SK-N-SH (cell line): ENCODE data around the gene DYRK1A.

Source experiments
- EP300 ChIP-seq, 2 experiments: IDR thresholded peaks; 2 replicates each; pipeline versions ENCODE4 v1.4.0 to v1.6.1; 2012; ENCODE audit warnings: borderline replicate concordance in 1 of 2, low read depth in 1 of 2, low read length in 1 of 2
- EZH2phosphoT487 ChIP-seq: fragments of 200-600 bp; sonication (generic); IDR thresholded peaks from 2 replicates; pipeline ENCODE4 v1.6.1; 2017; ENCODE audit warnings: low read depth, mixed run types, mild to moderate bottlenecking, antibody characterized with exemption, moderate library complexity, borderline replicate concordance
- MXI1 ChIP-seq: IDR thresholded peaks from 2 replicates; pipeline ENCODE4 v1.6.1; 2012; ENCODE audit warnings: mild to moderate bottlenecking, low read depth, low read length, improper control_type of control experiment
- POLR2AphosphoS5 ChIP-seq: IDR thresholded peaks from 2 replicates; pipeline ENCODE4 v1.6.1; 2012; ENCODE audit warnings: low read depth, low read length
- RAD21 ChIP-seq: IDR thresholded peaks from 2 replicates; pipeline ENCODE4 v1.6.1; 2012; ENCODE audit warnings: mild to moderate bottlenecking, low read length
- RFX5 ChIP-seq: IDR thresholded peaks from 2 replicates; pipeline ENCODE4 v1.6.1; 2012; ENCODE audit warnings: mild to moderate bottlenecking, improper control_type of control experiment, low read length
- YY1 ChIP-seq: IDR thresholded peaks from 2 replicates; pipeline ENCODE4 v1.4.0; 2012; ENCODE audit warnings: low read depth, mild to moderate bottlenecking
- TF ChIP-seq, protein P1 (sequence below): fragments of 200-600 bp; sonication (generic); IDR thresholded peaks from 2 replicates; pipeline ENCODE4 v1.6.1; 2017; ENCODE audit warnings: antibody characterized with exemption, mild to moderate bottlenecking, moderate library complexity
- TF ChIP-seq, protein P2 (sequence below): fragments of 150-350 bp; IDR thresholded peaks from 2 replicates; pipeline ENCODE4 v1.6.1; 2016; ENCODE audit warnings: mild to moderate bottlenecking, low read depth, low read length
- TF ChIP-seq, protein P3 (sequence below): IDR thresholded peaks from 2 replicates; pipeline ENCODE4 v1.4.0; 2012; ENCODE audit warnings: low read depth, borderline replicate concordance
- TF ChIP-seq, protein P4 (sequence below): fragments of 150-350 bp; IDR thresholded peaks from 2 replicates; pipeline ENCODE4 v1.6.1; 2017; ENCODE audit warnings: antibody characterized with exemption, low read length, low read depth, borderline replicate concordance

DNA sequence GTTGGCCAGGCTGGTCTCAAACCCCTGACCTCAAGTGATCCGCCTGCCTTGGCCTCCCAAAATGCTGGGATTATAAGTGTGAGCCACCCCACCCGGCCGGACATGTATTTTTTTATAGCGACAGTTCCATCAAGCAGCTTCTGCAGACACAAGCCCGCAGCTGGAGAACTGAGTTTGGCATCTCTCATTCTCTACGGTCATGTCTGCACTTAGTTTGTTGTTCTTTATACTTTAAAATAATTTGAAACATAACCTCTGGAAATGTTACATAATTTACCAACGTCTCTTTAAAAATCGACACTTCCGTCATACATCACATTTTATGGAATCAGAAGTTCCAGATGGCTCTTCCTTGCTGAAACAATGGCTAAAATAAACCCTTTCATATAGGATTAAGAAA lies 183.6 kb downstream of the DYRK1A start:
- TF ChIP-seq POLR2AphosphoS5 = no peak
- TF ChIP-seq, protein P1, sequence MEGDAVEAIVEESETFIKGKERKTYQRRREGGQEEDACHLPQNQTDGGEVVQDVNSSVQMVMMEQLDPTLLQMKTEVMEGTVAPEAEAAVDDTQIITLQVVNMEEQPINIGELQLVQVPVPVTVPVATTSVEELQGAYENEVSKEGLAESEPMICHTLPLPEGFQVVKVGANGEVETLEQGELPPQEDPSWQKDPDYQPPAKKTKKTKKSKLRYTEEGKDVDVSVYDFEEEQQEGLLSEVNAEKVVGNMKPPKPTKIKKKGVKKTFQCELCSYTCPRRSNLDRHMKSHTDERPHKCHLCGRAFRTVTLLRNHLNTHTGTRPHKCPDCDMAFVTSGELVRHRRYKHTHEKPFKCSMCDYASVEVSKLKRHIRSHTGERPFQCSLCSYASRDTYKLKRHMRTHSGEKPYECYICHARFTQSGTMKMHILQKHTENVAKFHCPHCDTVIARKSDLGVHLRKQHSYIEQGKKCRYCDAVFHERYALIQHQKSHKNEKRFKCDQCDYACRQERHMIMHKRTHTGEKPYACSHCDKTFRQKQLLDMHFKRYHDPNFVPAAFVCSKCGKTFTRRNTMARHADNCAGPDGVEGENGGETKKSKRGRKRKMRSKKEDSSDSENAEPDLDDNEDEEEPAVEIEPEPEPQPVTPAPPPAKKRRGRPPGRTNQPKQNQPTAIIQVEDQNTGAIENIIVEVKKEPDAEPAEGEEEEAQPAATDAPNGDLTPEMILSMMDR = no peak
- TF ChIP-seq RFX5 = no peak
- TF ChIP-seq RAD21 = no peak
- TF ChIP-seq, protein P2, sequence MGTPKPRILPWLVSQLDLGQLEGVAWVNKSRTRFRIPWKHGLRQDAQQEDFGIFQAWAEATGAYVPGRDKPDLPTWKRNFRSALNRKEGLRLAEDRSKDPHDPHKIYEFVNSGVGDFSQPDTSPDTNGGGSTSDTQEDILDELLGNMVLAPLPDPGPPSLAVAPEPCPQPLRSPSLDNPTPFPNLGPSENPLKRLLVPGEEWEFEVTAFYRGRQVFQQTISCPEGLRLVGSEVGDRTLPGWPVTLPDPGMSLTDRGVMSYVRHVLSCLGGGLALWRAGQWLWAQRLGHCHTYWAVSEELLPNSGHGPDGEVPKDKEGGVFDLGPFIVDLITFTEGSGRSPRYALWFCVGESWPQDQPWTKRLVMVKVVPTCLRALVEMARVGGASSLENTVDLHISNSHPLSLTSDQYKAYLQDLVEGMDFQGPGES = no peak
- no peak for TF ChIP-seq EP300 (IDR thresholded peaks at IDR 0.05; ENCODE audit: borderline replicate concordance in 1 of 2, low read depth in 1 of 2, low read length in 1 of 2)
- TF ChIP-seq MXI1 = no peak
- TF ChIP-seq, protein P3, sequence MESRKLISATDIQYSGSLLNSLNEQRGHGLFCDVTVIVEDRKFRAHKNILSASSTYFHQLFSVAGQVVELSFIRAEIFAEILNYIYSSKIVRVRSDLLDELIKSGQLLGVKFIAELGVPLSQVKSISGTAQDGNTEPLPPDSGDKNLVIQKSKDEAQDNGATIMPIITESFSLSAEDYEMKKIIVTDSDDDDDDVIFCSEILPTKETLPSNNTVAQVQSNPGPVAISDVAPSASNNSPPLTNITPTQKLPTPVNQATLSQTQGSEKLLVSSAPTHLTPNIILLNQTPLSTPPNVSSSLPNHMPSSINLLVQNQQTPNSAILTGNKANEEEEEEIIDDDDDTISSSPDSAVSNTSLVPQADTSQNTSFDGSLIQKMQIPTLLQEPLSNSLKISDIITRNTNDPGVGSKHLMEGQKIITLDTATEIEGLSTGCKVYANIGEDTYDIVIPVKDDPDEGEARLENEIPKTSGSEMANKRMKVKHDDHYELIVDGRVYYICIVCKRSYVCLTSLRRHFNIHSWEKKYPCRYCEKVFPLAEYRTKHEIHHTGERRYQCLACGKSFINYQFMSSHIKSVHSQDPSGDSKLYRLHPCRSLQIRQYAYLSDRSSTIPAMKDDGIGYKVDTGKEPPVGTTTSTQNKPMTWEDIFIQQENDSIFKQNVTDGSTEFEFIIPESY = no peak
- no peak for TF ChIP-seq EZH2phosphoT487
- no peak for TF ChIP-seq YY1
- TF ChIP-seq, protein P4, sequence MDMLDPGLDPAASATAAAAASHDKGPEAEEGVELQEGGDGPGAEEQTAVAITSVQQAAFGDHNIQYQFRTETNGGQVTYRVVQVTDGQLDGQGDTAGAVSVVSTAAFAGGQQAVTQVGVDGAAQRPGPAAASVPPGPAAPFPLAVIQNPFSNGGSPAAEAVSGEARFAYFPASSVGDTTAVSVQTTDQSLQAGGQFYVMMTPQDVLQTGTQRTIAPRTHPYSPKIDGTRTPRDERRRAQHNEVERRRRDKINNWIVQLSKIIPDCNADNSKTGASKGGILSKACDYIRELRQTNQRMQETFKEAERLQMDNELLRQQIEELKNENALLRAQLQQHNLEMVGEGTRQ = no peak
